ENCODE measurements around the gene NMT2. TPM values are rescaled to one million over a fixed set of nuclear protein-coding genes. Genes with fewer than 3 reads are reported as not detected.

The NMT2 gene
- total RNA-seq, 4 donors from 2014 or later = 15.7 to 19.4 (median 18.4) TPM

DNA sequence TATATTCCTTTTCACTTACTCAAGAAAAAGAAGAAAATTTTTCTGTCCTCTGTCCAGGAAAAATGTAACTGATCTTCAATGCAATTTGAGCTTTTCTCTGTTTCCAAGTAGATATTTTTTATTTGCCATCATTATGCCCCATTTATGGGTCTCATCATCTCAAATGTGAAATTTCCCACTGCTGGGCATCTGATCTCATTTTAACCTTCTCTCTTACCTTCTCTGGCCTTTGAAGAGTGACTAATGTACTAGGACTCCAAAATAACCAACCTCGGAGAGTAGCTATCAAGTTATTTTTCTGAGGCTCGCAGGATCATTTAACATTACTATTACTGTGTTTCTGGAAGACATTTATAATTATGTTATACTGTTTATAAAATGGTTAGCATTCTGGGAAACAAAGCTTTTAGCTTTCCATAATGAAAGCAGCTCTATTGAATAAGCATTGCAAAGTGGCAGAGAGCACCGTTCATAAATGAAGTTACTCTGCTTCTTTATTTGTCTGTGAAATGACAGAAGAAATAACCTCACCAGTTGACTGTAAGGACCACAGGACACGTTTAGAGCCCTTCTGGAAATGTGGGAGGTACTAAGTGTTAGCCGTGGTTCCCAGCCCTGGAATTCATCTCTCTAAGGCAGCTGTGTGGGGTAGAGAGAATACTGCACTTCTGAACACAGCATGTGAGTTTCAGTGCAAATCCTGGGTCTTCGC lies 33.3 kb upstream of the NMT2 start:
- WGBS, 2 donors (ENCODE audit: low coverage in 1 of 2) = 35 to 41% methylated on average over 5 to 6 of the region's 6 CpGs
- Histone ChIP-seq H3K9me3 (no peaks in the 10 kb centered on the region), H3K27me3 (no peaks in the 10 kb centered on the region), H3K27ac (no peak overlapping the region), H3K4me1 (peaks cover 0 to 7% (median 0%) of the 10 kb centered on the region in 3 donors), H3K36me3 (no peaks in the 10 kb centered on the region), H3K4me3 (no peak overlapping the region)
- TF ChIP-seq EP300 (IDR thresholded peaks at IDR 0.05) (no peak), POLR2A (IDR thresholded peaks at IDR 0.05) (no peak), POLR2AphosphoS5 (IDR thresholded peaks at IDR 0.05) (no peak)
- TF ChIP-seq, protein P1, sequence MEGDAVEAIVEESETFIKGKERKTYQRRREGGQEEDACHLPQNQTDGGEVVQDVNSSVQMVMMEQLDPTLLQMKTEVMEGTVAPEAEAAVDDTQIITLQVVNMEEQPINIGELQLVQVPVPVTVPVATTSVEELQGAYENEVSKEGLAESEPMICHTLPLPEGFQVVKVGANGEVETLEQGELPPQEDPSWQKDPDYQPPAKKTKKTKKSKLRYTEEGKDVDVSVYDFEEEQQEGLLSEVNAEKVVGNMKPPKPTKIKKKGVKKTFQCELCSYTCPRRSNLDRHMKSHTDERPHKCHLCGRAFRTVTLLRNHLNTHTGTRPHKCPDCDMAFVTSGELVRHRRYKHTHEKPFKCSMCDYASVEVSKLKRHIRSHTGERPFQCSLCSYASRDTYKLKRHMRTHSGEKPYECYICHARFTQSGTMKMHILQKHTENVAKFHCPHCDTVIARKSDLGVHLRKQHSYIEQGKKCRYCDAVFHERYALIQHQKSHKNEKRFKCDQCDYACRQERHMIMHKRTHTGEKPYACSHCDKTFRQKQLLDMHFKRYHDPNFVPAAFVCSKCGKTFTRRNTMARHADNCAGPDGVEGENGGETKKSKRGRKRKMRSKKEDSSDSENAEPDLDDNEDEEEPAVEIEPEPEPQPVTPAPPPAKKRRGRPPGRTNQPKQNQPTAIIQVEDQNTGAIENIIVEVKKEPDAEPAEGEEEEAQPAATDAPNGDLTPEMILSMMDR (IDR thresholded peaks at IDR 0.05) = no peak
- ATAC-seq = no peak

DNA sequence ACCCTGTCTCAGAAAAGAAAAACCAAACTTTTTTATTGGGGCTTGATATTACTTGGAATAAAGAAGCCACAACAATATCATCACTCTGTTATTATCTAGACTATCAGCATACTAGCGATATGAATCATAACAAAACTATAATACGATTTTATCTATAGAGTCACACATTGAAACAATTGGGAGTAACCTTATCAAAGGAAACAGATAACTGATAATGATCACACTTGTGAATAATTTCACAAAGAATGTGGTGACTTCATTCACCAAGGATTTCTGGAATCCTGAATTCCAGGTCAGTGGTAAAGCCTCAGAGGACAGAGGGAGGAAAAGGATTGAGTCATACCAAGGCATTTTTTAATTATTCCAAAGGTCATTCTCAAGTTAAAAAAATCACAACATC lies 32.1 kb upstream of the NMT2 start:
- Histone ChIP-seq H3K4me1 (peaks cover 0 to 7% (median 0%) of the 10 kb centered on the region in 3 donors), H3K4me3 (no peak overlapping the region), H3K27ac (no peak overlapping the region), H3K27me3 (no peaks in the 10 kb centered on the region), H3K36me3 (no peaks in the 10 kb centered on the region), H3K9me3 (no peaks in the 10 kb centered on the region)
- ATAC-seq = peak; percentile 81
- 44 to 60% methylated on average over 2 of the region's 2 CpGs for WGBS, 2 donors (ENCODE audit: low coverage in 1 of 2)
- TF ChIP-seq POLR2AphosphoS5 (IDR thresholded peaks at IDR 0.05) (peak; percentile 57), EP300 (IDR thresholded peaks at IDR 0.05) (no peak)

DNA sequence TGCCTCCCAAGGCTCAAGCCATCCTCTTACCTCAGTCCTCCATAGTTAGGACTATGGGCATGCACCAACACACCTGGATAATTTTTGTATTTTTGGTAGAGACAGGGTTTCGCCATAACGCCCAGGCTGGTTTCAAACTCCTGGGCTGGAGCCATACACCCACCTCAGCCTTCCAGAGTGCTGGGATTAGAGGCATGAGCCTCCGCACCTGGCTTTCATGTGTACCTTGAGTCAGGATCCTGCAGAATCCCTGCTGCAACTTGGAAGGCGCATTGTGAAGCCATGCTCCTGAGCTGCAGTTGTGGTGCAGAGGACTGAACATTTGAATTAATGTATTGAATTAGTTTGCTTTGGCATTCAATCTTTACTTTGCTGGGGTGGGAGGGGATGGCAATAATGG lies 29.4 kb upstream of the NMT2 start:
- Histone ChIP-seq H3K4me3 (no peak overlapping the region), H3K4me1 (peaks cover 0 to 7% (median 0%) of the 10 kb centered on the region in 3 donors), H3K36me3 (no peaks in the 10 kb centered on the region), H3K9me3 (no peaks in the 10 kb centered on the region), H3K27me3 (no peaks in the 10 kb centered on the region), H3K27ac (no peak overlapping the region)
- WGBS, 2 donors (ENCODE audit: low coverage in 1 of 2) = 83 to 100% methylated on average over 1 to 3 of the region's 4 CpGs
- TF ChIP-seq, protein P1 (IDR thresholded peaks at IDR 0.05) = no peak
- TF ChIP-seq POLR2AphosphoS5 (IDR thresholded peaks at IDR 0.05) = no peak
- ATAC-seq = no peak

DNA sequence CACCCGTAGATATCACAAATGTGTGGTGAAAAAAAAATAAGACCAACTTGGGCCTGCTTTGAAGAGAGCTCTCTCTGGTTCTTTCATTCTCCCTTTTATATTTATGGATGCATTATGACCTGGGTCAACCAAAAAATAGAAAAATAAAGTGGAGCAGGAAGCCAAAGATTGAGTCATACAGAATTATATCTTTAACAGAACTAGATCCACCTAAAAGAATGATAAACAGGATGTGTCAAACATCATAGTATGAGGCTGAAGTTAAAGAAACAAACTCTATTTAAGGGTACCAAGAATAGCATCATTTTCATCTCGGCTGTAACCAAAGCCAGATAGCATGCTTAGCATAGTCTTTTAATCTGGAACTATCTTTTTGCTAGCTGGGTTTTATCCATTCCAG lies 28.8 kb upstream of the NMT2 start:
- Histone ChIP-seq H3K36me3 (no peaks in the 10 kb centered on the region), H3K27ac (no peak overlapping the region), H3K4me1 (peaks cover 0 to 7% (median 0%) of the 10 kb centered on the region in 3 donors), H3K27me3 (no peaks in the 10 kb centered on the region), H3K9me3 (no peaks in the 10 kb centered on the region), H3K4me3 (no peak overlapping the region)
- ATAC-seq = no peak
- WGBS, 2 donors (ENCODE audit: low coverage in 1 of 2) = 17 to 37% methylated on average over 2 of the region's 2 CpGs
- TF ChIP-seq, protein P1 (IDR thresholded peaks at IDR 0.05) = no peak
- TF ChIP-seq POLR2AphosphoS5 (IDR thresholded peaks at IDR 0.05) = no peak
- TF ChIP-seq POLR2A (IDR thresholded peaks at IDR 0.05) = no peak
- TF ChIP-seq EP300 (IDR thresholded peaks at IDR 0.05) = no peak

DNA sequence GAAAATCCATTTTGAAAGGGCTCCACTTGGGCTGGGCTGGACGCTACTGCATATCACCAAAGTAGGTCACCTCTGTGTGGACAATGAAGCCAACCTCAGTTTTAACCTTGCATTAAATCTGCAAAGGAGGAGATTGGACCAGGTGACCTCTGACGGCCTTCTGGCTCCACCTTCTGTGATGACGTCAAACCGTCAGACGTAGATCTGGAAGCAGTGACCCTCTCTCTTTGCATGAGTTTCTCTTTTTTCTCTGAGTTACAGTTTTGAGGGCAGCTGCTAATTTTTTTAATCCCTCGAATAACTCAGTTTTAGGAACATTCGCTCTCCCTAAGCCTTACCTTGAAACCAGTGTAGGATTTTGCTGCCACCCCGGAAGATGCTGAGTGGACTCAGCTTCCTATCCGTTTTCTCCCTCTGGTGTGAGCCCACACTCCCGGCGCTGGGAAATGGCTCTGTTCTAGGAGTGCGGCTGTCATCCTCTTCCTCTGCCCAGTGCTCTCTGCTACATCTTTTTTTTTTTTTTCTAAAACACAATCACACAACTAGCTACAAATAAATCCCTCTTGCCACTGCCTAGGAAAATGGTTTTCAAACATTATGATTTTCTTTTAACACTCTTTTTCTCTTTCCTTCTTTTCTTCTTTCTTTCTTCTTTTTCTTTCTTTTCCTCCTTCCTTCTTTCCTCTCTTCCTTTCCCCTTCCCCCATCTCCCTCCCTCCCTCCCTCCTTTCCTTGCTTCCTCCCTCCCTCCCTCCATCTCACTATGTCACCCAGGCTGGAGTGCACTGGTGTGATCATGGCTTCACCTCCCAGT lies 27.7 kb upstream of the NMT2 start:
- no peaks in the 10 kb centered on the region for H3K9me3 ChIP-seq
- ATAC-seq = no peak
- TF ChIP-seq EP300 (IDR thresholded peaks at IDR 0.05) (no peak), POLR2A (IDR thresholded peaks at IDR 0.05) (no peak), POLR2AphosphoS5 (IDR thresholded peaks at IDR 0.05) (no peak)
- TF ChIP-seq, protein P1 (IDR thresholded peaks at IDR 0.05) = no peak
- H3K36me3 ChIP-seq = no peaks in the 10 kb centered on the region
- no peak overlapping the region for H3K4me3 ChIP-seq
- H3K27me3 ChIP-seq = no peaks in the 10 kb centered on the region
- no peak overlapping the region for H3K27ac ChIP-seq
- 71 to 80% methylated on average over 9 to 12 of the region's 12 CpGs for WGBS, 2 donors (ENCODE audit: low coverage in 1 of 2)
- peaks cover 0 to 2% (median 0%) of the 10 kb centered on the region in 3 donors for H3K4me1 ChIP-seq
